IMR-90 (cell line): ENCODE results near the gene IRAK1.

Experiments
- BHLHE40 ChIP-seq: fragments of 150-350 bp; IDR thresholded peaks from 2 replicates; pipeline ENCODE4 v1.6.1; 2016; ENCODE audit warnings: mild to moderate bottlenecking, low read depth, low read length
- CEBPB ChIP-seq: IDR thresholded peaks from 2 replicates; pipeline ENCODE4 v1.6.1; 2012; ENCODE audit warnings: low read depth, low read length, improper control_type of control experiment
- CTCF ChIP-seq: conservative IDR thresholded peaks from 2 replicates; pipeline ENCODE4 v1.5.1; 2012; ENCODE audit warnings: mild to moderate bottlenecking, low read depth, low read length, improper control_type of control experiment
- ELK1 ChIP-seq: fragments of 150-350 bp; IDR thresholded peaks from 2 replicates; pipeline ENCODE4 v1.6.1; 2016; ENCODE audit warnings: low read depth, mild to moderate bottlenecking, low read length, moderate library complexity, borderline replicate concordance
- FOS ChIP-seq: fragments of 150-350 bp; IDR thresholded peaks from 2 replicates; pipeline ENCODE4 v1.6.1; 2016; ENCODE audit warnings: low read depth, low read length
- MAFK ChIP-seq: IDR thresholded peaks from 2 replicates; pipeline ENCODE4 v1.6.1; 2012; ENCODE audit warnings: low read depth, low read length, improper control_type of control experiment
- NFE2L2 ChIP-seq: fragments of 150-350 bp; IDR thresholded peaks from 2 replicates; pipeline ENCODE4 v1.6.1; 2016; ENCODE audit warnings: low read depth, mild to moderate bottlenecking, low read length
- POLR2A ChIP-seq: IDR thresholded peaks from 2 replicates; pipeline ENCODE4 v1.6.1; 2012; ENCODE audit warnings: mild to moderate bottlenecking, low read depth, low read length
- RAD21 ChIP-seq: IDR thresholded peaks from 2 replicates; pipeline ENCODE4 v1.6.1; 2012; ENCODE audit warnings: low read length, improper control_type of control experiment
- RFX5 ChIP-seq: IDR thresholded peaks from 2 replicates; pipeline ENCODE4 v1.8.0; 2012; ENCODE audit warnings: low read depth, mild to moderate bottlenecking, low read length, moderate library complexity
- USF2 ChIP-seq: fragments of 150-350 bp; IDR thresholded peaks from 2 replicates; pipeline ENCODE4 v1.6.1; 2017; ENCODE audit warnings: mild to moderate bottlenecking, antibody characterized with exemption, low read length, low read depth

GRCh38 chrX:154014429-154015380, 5.0 kb downstream of the IRAK1 start:
- no peak for TF ChIP-seq NFE2L2
- no peak for TF ChIP-seq RFX5
- no peak for TF ChIP-seq POLR2A
- no peak for TF ChIP-seq MAFK
- no peak for TF ChIP-seq USF2
- TF ChIP-seq CTCF: no peak
- no peak for TF ChIP-seq ELK1
- TF ChIP-seq FOS: no peak
- TF ChIP-seq BHLHE40: no peak
- no peak for TF ChIP-seq CEBPB
- TF ChIP-seq RAD21: no peak
